HepG2 (cell line): ENCODE results near the gene CYB5D1. TPM values are rescaled to one million over a fixed set of nuclear protein-coding genes. Genes with fewer than 3 reads are reported as not detected.

Experiments used
- IRF2 ChIP-seq: IDR thresholded peaks from 2 replicates; pipeline ENCODE4 v1.6.1; 2018; ENCODE audit warnings: missing genetic modification reagents, missing compliant biosample characterization
- NBN ChIP-seq: fragments of 450-650 bp; conservative IDR thresholded peaks from 2 replicates; pipeline ENCODE4 v1.6.1; 2017
- RFX1 ChIP-seq: fragments of 450-650 bp; IDR thresholded peaks from 2 replicates; pipeline ENCODE4 v1.6.1; 2017
- SNAI1 ChIP-seq: sonication (generic); formaldehyde crosslinking; IDR thresholded peaks from 2 replicates; pipeline ENCODE4 v1.5.0; 2020; ENCODE audit warnings: mild to moderate bottlenecking, missing genetic modification reagents, borderline replicate concordance
- ZMYM2 ChIP-seq: sonication (generic); formaldehyde crosslinking; IDR thresholded peaks from 2 replicates; pipeline ENCODE4 v1.8.0; 2022; ENCODE audit warnings: mild to moderate bottlenecking, missing genetic modification reagents
- ZNF350 ChIP-seq: sonication (generic); formaldehyde crosslinking; IDR thresholded peaks from 2 replicates; pipeline ENCODE4 v1.4.0; 2020; ENCODE audit warnings: mild to moderate bottlenecking, low read depth, missing genetic modification reagents, borderline replicate concordance
- ZNF629 ChIP-seq: sonication (generic); formaldehyde crosslinking; conservative IDR thresholded peaks from 2 replicates; pipeline ENCODE4 v1.5.0; 2020; ENCODE audit warnings: missing genetic modification reagents
- ZNF652 ChIP-seq: IDR thresholded peaks from 2 replicates; pipeline ENCODE4 v1.6.1; 2016; ENCODE audit warnings: low read depth, borderline replicate concordance
- ZSCAN12 ChIP-seq: sonication (generic); formaldehyde crosslinking; IDR thresholded peaks from 2 replicates; pipeline ENCODE4 v1.9.0; 2021; ENCODE audit warnings: mild to moderate bottlenecking, missing genetic modification reagents
- polyA plus RNA-seq, 8 experiments: library from polyadenylated mRNA; depleted of rRNA in 3 of 8; stranded (reverse) in 7 of 8; unstranded in 1 of 8; fragments of >200 nt; fragmentation: Illumina TruSeq in 4 of 8; extraction: Trizol in 4 of 8; gene quantifications; 2 replicates each; pipeline versions ENCODE4 v1.2.1 to v1.2.3, GENCODE V29; 2011 to 2016; ENCODE audit warnings: low read depth in 4 of 8, missing spikeins in 1 of 8, mixed read lengths in 1 of 8; ENCODE audit not compliant: insufficient read depth in 1 of 8
- total RNA-seq, 5 experiments: library from RNA; depleted of rRNA; stranded (reverse); fragments of >200 nt; fragmentation: Illumina TruSeq; extraction: Trizol; gene quantifications; 2 replicates each; pipeline ENCODE4 v1.2.3, GENCODE V29; 2016; ENCODE audit warnings: low read depth in 1 of 5
- TF ChIP-seq, protein P1 (sequence below): sonication (generic); formaldehyde crosslinking; IDR thresholded peaks from 2 replicates; pipeline ENCODE4 v1.4.0; 2020; ENCODE audit warnings: mild to moderate bottlenecking, missing genetic modification reagents
- TF ChIP-seq, protein P2 (sequence below): sonication (generic); formaldehyde crosslinking; IDR thresholded peaks from 2 replicates; pipeline ENCODE4 v1.9.0; 2021; ENCODE audit warnings: mild to moderate bottlenecking, missing genetic modification reagents
- TF ChIP-seq, protein P3 (sequence below): sonication (generic); formaldehyde crosslinking; IDR thresholded peaks from 2 replicates; pipeline ENCODE4 v1.5.0; 2020; ENCODE audit warnings: missing genetic modification reagents

Gene CYB5D1
- total and polyA plus RNA-seq, 2 of the 13 experiments (the other 11 are each of a cell fraction or from before 2014, with no cell fraction given), result 8.9 to 17.0 TPM

DNA sequence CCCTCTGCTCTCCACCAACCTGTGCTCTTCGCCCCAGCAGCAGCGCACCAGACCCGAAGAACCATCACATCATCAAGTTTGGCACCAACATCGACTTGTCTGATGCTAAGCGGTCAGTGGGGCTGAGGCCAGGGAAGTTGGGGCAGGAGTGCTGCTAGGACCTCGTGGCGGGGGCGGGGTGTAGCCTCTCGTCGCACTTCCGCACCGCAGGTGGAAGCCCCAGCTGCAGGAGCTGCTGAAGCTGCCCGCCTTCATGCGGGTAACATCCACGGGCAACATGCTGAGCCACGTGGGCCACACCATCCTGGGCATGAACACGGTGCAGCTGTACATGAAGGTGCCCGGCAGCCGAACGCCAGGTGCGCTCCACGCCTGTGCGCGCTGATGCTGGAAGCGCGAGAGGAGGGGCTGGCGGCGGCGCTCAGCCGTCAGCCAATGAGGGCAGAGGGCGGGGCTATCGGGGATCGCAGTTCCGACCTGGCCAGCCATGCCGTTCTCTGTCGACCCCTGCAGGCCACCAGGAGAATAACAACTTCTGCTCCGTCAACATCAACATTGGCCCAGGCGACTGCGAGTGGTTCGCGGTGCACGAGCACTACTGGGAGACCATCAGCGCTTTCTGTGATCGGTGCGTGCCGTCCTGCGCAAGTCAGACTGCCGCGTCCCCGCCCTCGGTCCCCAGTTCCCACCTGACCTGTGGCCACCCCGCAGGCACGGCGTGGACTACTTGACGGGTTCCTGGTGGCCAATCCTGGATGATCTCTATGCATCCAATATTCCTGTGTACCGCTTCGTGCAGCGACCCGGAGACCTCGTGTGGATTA, 6.2 kb upstream of the CYB5D1 start (continued):
- TF ChIP-seq, protein P1, sequence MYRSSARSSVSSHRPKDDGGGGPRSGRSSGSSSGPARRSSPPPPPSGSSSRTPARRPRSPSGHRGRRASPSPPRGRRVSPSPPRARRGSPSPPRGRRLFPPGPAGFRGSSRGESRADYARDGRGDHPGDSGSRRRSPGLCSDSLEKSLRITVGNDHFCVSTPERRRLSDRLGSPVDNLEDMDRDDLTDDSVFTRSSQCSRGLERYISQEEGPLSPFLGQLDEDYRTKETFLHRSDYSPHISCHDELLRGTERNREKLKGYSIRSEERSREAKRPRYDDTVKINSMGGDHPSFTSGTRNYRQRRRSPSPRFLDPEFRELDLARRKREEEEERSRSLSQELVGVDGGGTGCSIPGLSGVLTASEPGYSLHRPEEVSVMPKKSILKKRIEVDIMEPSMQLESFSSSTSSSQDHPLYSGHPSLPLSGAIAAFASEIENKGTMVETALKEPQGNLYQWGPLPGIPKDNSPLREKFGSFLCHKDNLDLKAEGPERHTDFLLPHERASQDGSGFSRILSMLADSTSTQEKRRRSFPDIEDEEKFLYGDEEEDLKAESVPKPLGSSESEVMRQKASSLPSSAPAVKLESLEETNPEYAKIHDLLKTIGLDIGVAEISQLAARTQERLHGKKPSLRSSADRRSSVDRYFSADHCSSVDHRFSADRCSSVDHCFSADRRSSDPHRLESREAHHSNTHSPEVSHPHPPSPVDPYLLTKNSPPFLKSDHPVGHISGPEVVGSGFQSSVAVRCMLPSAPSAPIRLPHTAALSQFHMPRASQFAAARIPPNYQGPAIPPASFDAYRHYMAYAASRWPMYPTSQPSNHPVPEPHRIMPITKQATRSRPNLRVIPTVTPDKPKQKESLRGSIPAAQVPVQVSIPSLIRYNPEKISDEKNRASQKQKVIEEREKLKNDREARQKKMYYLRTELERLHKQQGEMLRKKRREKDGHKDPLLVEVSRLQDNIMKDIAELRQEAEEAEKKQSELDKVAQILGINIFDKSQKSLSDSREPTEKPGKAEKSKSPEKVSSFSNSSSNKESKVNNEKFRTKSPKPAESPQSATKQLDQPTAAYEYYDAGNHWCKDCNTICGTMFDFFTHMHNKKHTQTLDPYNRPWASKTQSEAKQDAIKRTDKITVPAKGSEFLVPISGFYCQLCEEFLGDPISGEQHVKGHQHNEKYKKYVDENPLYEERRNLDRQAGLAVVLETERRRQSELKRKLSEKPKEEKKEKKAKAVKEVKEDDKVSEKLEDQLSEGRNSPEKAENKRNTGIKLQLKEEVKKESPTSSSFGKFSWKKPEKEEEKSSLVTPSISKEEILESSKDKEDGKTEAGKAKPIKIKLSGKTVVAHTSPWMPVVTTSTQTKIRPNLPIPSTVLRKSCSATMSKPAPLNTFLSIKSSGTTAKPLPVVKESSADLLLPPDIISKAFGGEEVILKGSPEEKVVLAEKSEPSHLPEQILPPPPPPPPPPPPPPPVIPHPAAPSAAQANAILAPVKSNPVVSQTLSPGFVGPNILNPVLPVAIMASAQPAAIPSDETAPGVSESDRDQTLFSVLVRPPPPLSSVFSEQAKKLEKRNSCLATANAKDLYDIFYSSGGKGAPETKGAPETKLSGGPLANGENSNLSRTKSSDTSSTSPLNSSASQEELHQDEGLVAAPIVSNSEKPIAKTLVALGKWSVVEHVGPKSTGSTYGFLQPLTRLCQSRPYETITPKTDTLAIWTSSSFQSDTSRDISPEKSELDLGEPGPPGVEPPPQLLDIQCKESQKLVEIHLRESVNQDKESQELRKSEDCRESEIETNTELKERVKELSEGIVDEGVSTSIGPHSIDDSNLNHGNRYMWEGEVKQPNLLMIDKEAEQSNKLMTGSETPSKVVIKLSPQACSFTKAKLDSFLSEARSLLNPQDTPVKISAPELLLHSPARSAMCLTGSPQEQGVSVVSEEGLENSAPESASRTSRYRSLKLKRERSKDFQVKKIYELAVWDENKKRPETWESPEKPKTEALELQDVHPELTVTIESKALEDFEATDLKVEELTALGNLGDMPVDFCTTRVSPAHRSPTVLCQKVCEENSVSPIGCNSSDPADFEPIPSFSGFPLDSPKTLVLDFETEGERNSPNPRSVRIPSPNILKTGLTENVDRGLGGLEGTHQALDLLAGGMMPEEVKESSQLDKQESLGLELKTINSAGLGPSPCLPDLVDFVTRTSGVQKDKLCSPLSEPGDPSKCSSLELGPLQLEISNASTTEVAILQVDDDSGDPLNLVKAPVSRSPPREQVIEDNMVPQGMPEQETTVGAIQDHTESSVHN (CRISPR knock-in tag), result no peak
- TF ChIP-seq RFX1, result no peak
- no peak for TF ChIP-seq ZNF629
- TF ChIP-seq, protein P2, sequence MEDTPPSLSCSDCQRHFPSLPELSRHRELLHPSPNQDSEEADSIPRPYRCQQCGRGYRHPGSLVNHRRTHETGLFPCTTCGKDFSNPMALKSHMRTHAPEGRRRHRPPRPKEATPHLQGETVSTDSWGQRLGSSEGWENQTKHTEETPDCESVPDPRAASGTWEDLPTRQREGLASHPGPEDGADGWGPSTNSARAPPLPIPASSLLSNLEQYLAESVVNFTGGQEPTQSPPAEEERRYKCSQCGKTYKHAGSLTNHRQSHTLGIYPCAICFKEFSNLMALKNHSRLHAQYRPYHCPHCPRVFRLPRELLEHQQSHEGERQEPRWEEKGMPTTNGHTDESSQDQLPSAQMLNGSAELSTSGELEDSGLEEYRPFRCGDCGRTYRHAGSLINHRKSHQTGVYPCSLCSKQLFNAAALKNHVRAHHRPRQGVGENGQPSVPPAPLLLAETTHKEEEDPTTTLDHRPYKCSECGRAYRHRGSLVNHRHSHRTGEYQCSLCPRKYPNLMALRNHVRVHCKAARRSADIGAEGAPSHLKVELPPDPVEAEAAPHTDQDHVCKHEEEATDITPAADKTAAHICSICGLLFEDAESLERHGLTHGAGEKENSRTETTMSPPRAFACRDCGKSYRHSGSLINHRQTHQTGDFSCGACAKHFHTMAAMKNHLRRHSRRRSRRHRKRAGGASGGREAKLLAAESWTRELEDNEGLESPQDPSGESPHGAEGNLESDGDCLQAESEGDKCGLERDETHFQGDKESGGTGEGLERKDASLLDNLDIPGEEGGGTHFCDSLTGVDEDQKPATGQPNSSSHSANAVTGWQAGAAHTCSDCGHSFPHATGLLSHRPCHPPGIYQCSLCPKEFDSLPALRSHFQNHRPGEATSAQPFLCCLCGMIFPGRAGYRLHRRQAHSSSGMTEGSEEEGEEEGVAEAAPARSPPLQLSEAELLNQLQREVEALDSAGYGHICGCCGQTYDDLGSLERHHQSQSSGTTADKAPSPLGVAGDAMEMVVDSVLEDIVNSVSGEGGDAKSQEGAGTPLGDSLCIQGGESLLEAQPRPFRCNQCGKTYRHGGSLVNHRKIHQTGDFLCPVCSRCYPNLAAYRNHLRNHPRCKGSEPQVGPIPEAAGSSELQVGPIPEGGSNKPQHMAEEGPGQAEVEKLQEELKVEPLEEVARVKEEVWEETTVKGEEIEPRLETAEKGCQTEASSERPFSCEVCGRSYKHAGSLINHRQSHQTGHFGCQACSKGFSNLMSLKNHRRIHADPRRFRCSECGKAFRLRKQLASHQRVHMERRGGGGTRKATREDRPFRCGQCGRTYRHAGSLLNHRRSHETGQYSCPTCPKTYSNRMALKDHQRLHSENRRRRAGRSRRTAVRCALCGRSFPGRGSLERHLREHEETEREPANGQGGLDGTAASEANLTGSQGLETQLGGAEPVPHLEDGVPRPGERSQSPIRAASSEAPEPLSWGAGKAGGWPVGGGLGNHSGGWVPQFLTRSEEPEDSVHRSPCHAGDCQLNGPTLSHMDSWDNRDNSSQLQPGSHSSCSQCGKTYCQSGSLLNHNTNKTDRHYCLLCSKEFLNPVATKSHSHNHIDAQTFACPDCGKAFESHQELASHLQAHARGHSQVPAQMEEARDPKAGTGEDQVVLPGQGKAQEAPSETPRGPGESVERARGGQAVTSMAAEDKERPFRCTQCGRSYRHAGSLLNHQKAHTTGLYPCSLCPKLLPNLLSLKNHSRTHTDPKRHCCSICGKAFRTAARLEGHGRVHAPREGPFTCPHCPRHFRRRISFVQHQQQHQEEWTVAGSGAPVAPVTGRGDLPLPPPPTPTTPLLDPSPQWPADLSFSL (CRISPR knock-in tag), result no peak
- TF ChIP-seq ZNF350, result peak; percentile 31; the same call in 1 of the 2 replicates
- no peak for TF ChIP-seq SNAI1 (CRISPR knock-in tag)
- TF ChIP-seq ZSCAN12 (CRISPR knock-in tag), result no peak
- 0 out of 2 replicates have a peak, but pooled peaks have one; percentile 18 for TF ChIP-seq IRF2 (CRISPR knock-in tag)
- TF ChIP-seq NBN, result no peak
- TF ChIP-seq, protein P3, sequence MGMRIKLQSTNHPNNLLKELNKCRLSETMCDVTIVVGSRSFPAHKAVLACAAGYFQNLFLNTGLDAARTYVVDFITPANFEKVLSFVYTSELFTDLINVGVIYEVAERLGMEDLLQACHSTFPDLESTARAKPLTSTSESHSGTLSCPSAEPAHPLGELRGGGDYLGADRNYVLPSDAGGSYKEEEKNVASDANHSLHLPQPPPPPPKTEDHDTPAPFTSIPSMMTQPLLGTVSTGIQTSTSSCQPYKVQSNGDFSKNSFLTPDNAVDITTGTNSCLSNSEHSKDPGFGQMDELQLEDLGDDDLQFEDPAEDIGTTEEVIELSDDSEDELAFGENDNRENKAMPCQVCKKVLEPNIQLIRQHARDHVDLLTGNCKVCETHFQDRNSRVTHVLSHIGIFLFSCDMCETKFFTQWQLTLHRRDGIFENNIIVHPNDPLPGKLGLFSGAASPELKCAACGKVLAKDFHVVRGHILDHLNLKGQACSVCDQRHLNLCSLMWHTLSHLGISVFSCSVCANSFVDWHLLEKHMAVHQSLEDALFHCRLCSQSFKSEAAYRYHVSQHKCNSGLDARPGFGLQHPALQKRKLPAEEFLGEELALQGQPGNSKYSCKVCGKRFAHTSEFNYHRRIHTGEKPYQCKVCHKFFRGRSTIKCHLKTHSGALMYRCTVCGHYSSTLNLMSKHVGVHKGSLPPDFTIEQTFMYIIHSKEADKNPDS, result no peak
- 0 out of 2 replicates have a peak, but pooled peaks have one; percentile 41 for TF ChIP-seq ZMYM2
- no peak for TF ChIP-seq ZNF652 (CRISPR knock-in tag)
